ENCODE measurements around the gene SPG7.

Gene SPG7

DNA sequence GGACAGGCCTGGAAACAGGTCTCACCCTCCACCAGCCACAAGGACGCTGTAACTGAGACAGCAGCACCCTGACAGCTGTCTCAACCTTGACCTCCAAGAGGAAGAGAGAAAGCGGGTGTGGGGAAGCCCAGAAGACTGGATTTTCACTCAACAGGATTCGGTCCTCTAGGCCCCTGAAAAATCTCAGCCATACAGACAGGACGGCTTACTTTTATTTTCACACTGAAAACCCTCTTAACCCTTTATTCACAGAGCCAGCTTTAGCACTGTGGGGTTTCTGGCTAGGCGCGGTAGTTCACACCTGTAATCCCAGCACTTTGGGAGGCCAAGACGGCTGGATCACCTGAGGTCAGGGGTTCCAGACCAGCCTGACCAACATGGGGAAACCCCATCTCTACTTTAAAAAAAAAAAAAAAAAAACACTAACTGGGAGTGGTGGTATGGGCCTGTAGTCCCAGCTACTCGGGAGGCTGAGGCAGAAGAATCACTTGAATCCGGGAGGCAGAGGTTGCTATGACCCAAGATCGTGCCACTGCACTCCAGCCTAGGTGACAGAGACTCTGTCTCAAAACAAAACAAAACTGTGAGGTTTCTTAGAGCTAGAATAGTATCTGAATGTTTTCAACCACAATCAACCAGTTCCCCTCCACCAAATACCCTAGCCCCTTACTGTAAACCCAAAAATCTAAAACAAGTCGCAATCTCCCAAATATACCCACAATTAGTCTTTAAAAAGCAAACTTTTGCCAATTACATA lies 23.1 kb upstream of the SPG7 start:
- DNase-seq (ENCODE audit: extremely low read depth in 1 of 2, low read depth in 1 of 2) = no peak

- DNase-seq (ENCODE audit: extremely low read depth in 1 of 2, low read depth in 1 of 2) = no peak
Measured at GRCh38 chr16:89485701-89486246, 22.4 kb upstream of the SPG7 start.

- DNase-seq (ENCODE audit: extremely low read depth in 1 of 2, low read depth in 1 of 2) = peak; percentile 64 to 69
Measured at GRCh38 chr16:89489040-89489897, 18.9 kb upstream of the SPG7 start.

GRCh38 chr16:89489898-89490438 lies 18.2 kb upstream of the SPG7 start:
- no peak for DNase-seq (ENCODE audit: extremely low read depth in 1 of 2, low read depth in 1 of 2)

GRCh38 chr16:89490439-89491237 lies 17.6 kb upstream of the SPG7 start, which contains the start of gene ANKRD11:
ANKRD11 (minus strand) TSS chr16:89490561; CDS start chr16:89317019, 173,542 bp downstream.
- peak; percentile 97 to 99 for DNase-seq (ENCODE audit: extremely low read depth in 1 of 2, low read depth in 1 of 2)

DNA sequence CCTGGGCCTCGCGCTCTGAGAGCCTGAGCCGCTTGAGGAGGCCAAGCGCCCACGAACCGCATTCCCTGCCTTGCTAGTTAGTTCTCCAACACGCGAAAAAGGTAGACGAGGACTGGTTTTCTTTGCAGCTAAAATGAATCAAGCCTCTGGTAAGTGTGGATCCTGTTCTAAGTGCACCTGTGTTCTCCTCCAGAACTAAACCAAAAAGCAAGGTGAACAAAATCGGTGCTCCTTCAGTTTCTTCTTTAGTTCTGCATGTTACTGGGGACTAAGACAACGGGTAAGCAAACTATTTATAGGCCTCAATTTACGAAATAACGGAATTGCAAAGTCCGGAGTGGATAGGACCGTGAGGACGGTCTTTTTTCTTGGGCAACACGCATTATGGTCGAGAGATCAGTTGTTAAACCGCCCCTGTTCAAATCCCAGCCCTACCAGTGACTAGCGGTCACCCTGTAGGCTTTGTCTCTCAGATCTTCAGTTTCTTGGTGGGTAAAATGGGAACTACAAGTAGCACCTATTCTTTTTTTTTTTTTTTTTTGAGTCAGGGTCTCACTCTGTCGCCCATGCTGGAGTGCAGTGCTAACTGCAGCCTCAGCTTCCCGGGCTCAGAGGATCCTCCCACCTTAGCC lies 16.8 kb upstream of the SPG7 start:
- DNase-seq (ENCODE audit: extremely low read depth in 1 of 2, low read depth in 1 of 2) = no peak

DNA sequence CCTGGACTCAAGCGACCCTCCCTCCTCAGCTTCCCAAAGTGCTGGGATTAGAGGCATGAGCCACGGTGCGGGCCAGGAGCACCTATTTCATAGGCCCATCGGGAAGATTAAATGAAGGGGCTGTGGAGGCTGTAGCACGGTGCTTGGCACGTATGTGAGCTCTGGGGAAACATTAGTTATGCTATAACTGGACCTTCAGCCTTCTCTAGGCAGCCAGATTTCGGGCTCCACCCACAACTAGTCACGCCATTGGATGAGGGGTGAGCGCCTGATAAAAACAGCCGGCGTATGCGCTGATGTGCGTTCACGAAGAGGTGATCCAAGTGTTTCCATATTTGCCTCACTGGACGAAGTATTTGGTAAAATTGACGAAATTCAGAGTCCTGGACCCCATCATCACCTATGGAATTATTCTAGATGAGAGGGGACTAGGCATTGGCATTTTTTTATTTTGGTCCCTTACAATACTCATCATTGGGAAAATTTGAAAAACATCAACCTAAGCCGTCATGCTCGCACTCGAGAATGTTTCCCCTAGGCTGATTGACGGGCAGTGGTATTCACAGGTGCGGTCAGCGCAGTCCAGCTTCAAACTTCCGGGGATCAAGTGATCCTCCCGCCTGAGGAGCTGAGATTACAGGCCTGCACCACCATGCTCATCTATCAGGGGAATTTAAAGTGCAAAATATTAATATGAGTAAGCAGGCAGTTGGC lies 16.1 kb upstream of the SPG7 start:
- DNase-seq (ENCODE audit: extremely low read depth in 1 of 2, low read depth in 1 of 2) = no peak

DNA sequence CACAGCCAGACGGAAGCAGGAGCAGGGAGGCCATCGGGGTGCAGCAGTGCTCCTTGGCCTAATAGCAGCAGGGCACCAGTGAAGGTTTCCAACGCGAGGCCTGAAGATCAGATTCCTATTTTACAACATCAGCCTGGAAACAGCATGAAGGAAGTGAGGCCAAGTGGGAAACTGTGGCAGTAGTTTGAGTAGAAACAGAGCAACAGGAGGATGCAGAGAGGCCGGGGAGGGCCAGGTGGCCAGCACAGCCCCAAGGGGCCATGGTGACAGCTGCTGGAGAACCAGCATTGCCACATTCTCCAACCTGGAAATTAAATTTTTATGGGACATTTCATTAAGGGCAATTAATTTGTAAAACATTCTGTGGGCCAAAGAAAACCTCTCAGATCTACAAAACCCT lies 14.4 kb upstream of the SPG7 start:
- DNase-seq (ENCODE audit: extremely low read depth in 1 of 2, low read depth in 1 of 2) = no peak

DNA sequence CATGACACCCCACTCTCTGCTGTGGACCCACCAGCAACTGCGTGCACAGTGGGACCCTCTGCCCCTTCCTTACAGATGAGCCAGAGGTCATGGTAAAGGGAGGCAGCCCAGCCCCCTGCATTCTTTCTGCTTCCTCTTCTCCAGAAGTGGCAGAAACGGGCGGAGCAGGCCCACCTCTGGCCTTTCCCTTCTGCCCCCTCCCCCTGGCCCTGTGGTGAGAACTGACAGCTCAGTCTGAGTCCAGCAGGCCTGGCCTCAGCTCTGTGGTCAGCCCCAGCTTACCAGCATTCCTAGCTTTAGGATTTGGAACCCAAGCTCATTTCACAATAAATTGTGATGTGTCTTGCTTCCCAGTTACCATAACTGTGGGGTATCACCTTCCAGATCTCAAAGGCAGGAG lies 13.1 kb upstream of the SPG7 start:
- DNase-seq (ENCODE audit: extremely low read depth in 1 of 2, low read depth in 1 of 2) = no peak

DNA sequence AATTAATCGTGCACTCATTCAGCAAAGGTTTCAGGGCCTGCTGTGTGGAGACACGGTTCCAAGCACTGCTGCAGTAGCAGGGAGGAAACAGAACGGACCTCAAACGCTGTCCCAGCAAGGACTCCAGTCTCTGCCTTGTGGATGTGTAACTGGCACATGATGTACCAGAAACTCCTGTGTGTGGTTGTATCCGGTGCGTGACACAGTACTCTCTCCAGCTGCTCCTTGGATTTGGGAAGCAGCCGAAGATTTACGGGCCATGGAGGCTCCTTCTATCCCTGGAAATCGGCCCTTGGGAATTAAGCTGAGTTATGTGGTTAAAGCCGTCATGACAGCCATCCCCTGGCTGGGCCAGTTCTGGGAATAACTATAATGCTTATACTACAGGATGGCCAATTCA lies 9.4 kb upstream of the SPG7 start:
- no peak for DNase-seq (ENCODE audit: extremely low read depth in 1 of 2, low read depth in 1 of 2)

DNA sequence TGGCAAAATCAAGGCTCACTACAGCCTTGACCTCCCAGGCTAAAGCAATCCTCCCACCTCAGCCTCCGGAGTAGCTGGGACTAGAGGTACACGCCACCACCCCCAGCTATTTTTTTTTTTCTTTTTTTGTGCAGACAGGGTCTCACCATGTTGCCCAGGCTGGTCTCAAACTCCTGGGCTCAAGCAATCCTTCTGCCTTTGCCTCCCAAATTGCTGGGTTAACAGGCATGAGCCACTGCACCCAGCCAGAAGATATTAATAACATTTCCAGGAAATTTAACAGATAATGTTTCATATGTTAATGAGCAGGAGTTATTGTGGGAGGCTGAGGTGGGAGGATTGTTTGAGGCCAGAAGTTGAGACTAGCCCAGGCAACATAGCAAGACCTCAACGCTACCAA lies 8.4 kb upstream of the SPG7 start:
- DNase-seq (ENCODE audit: extremely low read depth in 1 of 2, low read depth in 1 of 2) = no peak

DNA sequence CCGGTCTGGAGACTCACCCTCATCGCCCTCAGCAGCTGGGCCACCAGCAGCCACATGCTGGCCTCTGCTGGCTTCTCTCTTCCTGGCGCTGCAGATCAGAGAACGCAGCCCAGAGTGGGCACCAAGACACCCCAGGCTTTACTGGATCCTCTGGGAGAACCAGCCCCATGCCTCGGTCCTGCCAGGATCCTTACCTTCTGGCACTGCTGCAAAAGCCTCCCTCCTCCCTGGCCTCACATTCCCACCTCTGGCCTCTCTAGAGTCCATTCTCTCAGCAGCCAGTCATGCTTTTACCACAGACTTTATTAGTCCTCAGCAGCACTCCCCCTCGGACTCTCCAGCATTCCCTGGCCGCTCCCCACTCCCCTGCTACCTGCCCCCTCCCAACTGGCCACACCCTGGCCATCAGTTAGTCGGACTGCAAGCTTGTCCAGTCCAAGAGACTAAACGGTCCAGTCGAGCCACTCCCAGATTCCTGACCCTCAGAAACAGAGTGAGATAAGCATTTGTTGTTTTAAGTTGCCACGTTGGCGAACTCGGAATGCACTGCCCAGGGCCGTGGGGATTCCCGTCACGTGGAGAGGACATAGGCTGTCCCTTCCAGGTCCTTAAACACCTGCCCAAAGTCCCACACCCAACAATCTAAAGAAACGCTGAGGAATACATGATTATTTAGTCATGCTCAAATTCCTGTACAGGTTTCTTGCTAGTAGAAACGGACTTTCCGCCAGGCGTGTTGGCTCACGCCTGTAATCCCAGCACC lies 5.9 kb upstream of the SPG7 start:
- DNase-seq (ENCODE audit: extremely low read depth in 1 of 2, low read depth in 1 of 2) = no peak

DNA sequence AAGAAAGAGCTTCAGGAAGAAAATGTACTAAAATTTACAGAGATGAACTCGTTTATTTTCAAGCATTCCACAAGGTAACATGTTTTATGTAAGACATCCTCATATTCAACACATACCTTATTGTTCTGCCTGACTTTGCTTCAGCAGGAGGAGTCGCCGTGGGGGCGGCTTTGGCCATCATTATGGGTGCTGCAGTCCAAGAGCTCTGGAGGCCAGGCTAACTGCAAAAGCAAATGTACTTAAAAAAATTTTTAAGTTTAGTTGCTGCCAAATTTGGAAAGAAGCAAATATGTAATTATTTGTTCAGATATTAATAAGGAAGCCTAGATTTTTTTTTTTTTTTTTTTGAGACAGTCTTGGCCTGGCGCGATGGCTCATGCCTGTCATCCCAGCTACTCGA lies 4.1 kb upstream of the SPG7 start:
- no peak for DNase-seq (ENCODE audit: extremely low read depth in 1 of 2, low read depth in 1 of 2)

- peak; percentile 66 to 89 for DNase-seq (ENCODE audit: extremely low read depth in 1 of 2, low read depth in 1 of 2)
Measured at GRCh38 chr16:89505204-89506112, 2.7 kb upstream of the SPG7 start.

DNA sequence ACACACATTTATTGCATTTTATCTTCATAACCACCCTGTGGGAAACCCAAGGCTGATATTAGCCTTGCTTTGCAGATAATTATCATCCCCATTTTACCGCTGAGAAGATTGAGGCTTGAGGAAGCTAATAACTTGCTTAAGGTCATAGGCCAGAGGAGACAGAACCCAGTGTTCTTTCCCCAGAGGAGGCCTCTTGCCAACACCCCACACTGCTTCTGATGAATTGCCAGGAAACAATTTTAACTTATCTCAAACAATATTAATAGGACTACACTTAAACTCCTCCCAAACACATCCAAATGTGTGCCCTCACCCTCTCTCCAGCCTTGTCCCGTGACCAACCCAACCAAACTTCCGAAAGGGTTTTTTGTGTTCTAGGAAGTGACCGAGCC lies 2.1 kb upstream of the SPG7 start:
- DNase-seq (ENCODE audit: extremely low read depth in 1 of 2, low read depth in 1 of 2) = no peak

DNA sequence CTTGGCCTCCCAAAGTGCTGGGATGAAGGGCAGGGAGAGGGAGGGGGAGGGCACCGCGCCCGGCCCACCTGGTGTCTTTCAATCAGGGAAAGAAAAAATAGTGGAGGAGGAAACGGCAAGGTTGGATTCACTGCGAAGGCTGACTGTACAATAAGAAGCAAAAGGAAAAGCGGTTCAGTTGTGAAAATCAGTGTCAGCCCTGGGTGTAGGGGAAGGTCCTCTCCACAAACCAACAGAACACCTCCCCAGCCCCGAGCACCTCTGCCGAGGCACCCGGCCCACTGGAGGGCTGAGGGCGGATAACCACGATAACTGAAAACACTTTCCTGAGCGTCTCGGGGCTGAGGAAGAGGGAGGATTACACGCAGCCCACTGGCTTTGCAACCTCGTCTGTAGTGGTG lies 1.4 kb upstream of the SPG7 start:
- no peak for DNase-seq (ENCODE audit: extremely low read depth in 1 of 2, low read depth in 1 of 2)

DNA sequence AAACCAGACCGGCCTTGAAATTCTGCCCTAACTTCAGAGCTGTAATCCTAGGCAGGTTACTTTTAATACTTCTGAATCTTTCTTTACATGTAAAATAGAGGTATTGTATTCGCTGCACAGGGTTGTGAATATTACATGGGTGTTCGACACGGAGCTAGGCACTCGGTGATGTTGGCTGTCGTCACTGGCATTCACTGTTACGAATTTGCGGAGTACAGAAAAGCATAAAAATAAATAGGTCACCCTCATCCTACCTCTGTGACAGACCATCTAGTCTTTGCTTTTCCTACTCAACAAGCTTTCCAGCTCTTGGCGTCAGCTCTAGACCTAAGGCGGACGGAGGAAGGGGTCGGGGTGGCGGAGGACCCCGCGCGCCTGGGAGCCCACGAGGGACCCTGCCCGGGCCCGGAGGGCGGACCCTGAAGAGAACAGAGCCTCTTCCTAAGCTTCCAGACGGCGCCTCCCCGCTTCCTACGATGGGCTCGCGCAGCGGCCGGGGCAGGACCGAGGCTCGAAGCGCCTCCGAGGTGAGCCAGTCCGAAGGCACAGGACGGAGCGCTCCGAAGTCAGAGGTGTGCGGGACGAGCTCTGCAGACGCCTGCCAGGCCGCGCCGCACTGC lies 879 bp upstream of the SPG7 start:
- DNase-seq (ENCODE audit: extremely low read depth in 1 of 2, low read depth in 1 of 2) = no peak

Data from stimulated activated CD8-positive, alpha-beta memory T cell treated with anti-CD3 and anti-CD28 coated beads, Interleukin-7, amount 100 ng/mL, for 48 hours (primary cell).